Stomach (tissue), 9 donors: Measurements from ENCODE around the gene POLD2. TPM values are rescaled to one million over a fixed set of nuclear protein-coding genes. Genes with fewer than 3 reads are reported as not detected.

ENCODE experiments used
- DNase-seq, 2 donors: peaks; one replicate each; pipeline versions ENCODE4 v3.0.0 to v3.0.0-alpha.2; 2013 to 2019
- H3K27ac ChIP-seq, 5 donors: fragments of 200-600 bp in 4 of 5; sonication (generic) in 4 of 5; one replicate each; pipeline ENCODE4 v1.5.1; 2013 to 2019; ENCODE audit warnings: mild to moderate bottlenecking in 1 of 5, moderate library complexity in 1 of 5
- H3K27me3 ChIP-seq, 3 donors: fragments of 200-600 bp; sonication (generic); one replicate each; pipeline ENCODE4 v1.5.1; 2017 to 2019; ENCODE audit warnings: mixed run types in 1 of 3
- H3K36me3 ChIP-seq, 4 donors: fragments of 200-600 bp; sonication (generic); 1 replicate in 3 of 4; 2 replicates in 1 of 4; pipeline ENCODE4 v1.5.1; 2016 to 2019
- H3K4me1 ChIP-seq, 4 donors: fragments of 200-600 bp; sonication (generic); one replicate each; pipeline ENCODE4 v1.5.1; 2016 to 2019
- H3K4me3 ChIP-seq, 4 donors: fragments of 200-600 bp; sonication (generic) in 3 of 4; one replicate each; pipeline ENCODE4 v1.5.1; 2016 to 2019; ENCODE audit warnings: mild to moderate bottlenecking in 1 of 4
- H3K9me3 ChIP-seq, 4 donors: fragments of 200-600 bp; sonication (generic); one replicate each; pipeline ENCODE4 v1.5.1; 2016 to 2019
- EP300 ChIP-seq: sonication (generic); formaldehyde crosslinking; IDR thresholded peaks from one replicate; pipeline ENCODE4 v1.6.1; 2017; ENCODE audit warnings: antibody characterized with exemption
- POLR2A ChIP-seq, 4 donors: fragments of 450-650 bp; IDR thresholded peaks; one replicate each; pipeline ENCODE4 v1.6.1; 2016; ENCODE audit warnings: antibody characterized with exemption in 4 of 4, control low read depth in 2 of 4, mild to moderate bottlenecking in 1 of 4, moderate library complexity in 1 of 4
- POLR2AphosphoS5 ChIP-seq, 3 donors: sonication (generic); formaldehyde crosslinking; IDR thresholded peaks; one replicate each; pipeline ENCODE4 v1.6.1; 2016; ENCODE audit warnings: antibody characterized with exemption in 3 of 3
- WGBS, 5 donors: extraction: QIAGEN DNeasy Blood & Tissue Kit in 3 of 5; methylation state at CpG; one replicate each; pipeline versions ENCODE4 v1.1.5 to v1.1.7; 2013 to 2018; 5-methylcytosine and 5-hydroxymethylcytosine counted together
- intact Hi-C: fragments of 100-400 bp; cut with DNase I; formaldehyde crosslinking; loops from one replicate; pipeline ENCODE4 v1.15.1; 2023; ENCODE audit warnings: low total_unique reads
- polyA plus RNA-seq, 3 donors: library from polyadenylated mRNA; stranded (reverse); fragments of 200-250 nt; gene quantifications; one replicate each; pipeline ENCODE4 v1.2.3, GENCODE V29; 2013
- total RNA-seq, 5 donors: library from RNA; depleted of rRNA; stranded (reverse); fragments of >200 nt; gene quantifications; one replicate each; pipeline versions ENCODE4 v1.1.0 to v1.2.3, GENCODE V29; 2014 to 2016
- TF ChIP-seq, protein P1 (sequence below), 7 experiments: fragments of 450-650 bp in 4 of 7; fragments of 200-600 bp in 3 of 7; sonication (generic) in 3 of 7; IDR thresholded peaks; one replicate each; pipeline ENCODE4 v1.5.1; 2016 to 2019; ENCODE audit warnings: antibody characterized with exemption in 7 of 7, control low read depth in 2 of 7, mild to moderate bottlenecking in 1 of 7
- donor health status: healthy with polysubstance abuse.
- donor health status: Bipolar disorder and iron deficiency.
- donor health status: healthy.

POLD2 gene
- total and polyA plus RNA-seq, 8 donors, result 19.8 to 91.2 (median 62.3) TPM

DNA sequence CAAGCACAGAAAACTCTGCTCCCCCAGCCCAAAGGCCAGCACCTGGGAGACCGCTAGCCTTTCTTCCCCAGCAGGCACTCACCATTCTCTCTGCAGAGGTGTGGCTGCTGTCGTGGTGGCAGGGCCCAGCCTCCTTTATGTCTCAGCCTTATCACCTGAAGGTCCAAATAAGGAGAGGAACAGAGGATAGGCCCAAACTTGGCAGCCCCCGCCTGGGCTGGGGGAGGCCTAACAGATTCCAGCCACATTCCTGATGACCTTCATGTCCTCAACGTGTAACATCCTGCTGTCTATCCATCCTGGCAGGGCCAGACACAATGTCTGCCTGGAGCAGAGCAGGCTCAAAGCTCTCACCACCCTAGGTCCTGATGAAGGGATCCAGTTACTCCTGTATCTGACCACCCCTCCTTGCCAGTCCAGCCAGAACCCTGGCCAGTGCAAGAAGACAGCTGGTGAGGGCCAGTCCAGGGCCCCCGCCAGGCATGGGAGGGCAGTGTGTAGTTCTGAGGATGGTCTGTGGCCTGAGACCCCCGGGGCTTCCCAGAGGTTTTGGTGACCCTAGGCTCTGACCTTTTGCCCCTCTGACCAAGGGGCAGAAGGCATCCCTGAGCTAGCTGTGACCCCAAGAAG is 18.0 kb upstream of the POLD2 start, which contains the start of gene MYL7:
TSS of gene MYL7 (minus strand) at position 112 of the 630 bp plus-strand sequence. CDS start at position 85, 27 bp downstream.
- 60 to 88% (median 69%) methylated on average over 3 to 6 of the region's 6 CpGs for WGBS, 5 donors
- no peaks in the 10 kb centered on the region for H3K9me3 ChIP-seq
- H3K36me3 ChIP-seq, result no peaks in the 10 kb centered on the region
- DNase-seq, result no peak
- no peak within 1 kb of the TSS for H3K27ac ChIP-seq
- H3K4me3 ChIP-seq, result no peak within 1 kb of the TSS
- peaks cover 0 to 23% (median 14%) of the 10 kb centered on the region in 3 donors for H3K27me3 ChIP-seq
- peaks cover 13 to 16% (median 14%) of the 10 kb centered on the region in 4 donors for H3K4me1 ChIP-seq
- intact Hi-C loops, result no loop called here
- TF ChIP-seq, protein P1, sequence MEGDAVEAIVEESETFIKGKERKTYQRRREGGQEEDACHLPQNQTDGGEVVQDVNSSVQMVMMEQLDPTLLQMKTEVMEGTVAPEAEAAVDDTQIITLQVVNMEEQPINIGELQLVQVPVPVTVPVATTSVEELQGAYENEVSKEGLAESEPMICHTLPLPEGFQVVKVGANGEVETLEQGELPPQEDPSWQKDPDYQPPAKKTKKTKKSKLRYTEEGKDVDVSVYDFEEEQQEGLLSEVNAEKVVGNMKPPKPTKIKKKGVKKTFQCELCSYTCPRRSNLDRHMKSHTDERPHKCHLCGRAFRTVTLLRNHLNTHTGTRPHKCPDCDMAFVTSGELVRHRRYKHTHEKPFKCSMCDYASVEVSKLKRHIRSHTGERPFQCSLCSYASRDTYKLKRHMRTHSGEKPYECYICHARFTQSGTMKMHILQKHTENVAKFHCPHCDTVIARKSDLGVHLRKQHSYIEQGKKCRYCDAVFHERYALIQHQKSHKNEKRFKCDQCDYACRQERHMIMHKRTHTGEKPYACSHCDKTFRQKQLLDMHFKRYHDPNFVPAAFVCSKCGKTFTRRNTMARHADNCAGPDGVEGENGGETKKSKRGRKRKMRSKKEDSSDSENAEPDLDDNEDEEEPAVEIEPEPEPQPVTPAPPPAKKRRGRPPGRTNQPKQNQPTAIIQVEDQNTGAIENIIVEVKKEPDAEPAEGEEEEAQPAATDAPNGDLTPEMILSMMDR (IDR thresholded peaks at IDR 0.05), result no peak
- TF ChIP-seq EP300, result no peak
- no peak for TF ChIP-seq POLR2AphosphoS5 (IDR thresholded peaks at IDR 0.05)
- no peak for TF ChIP-seq POLR2A (IDR thresholded peaks at IDR 0.05)

DNA sequence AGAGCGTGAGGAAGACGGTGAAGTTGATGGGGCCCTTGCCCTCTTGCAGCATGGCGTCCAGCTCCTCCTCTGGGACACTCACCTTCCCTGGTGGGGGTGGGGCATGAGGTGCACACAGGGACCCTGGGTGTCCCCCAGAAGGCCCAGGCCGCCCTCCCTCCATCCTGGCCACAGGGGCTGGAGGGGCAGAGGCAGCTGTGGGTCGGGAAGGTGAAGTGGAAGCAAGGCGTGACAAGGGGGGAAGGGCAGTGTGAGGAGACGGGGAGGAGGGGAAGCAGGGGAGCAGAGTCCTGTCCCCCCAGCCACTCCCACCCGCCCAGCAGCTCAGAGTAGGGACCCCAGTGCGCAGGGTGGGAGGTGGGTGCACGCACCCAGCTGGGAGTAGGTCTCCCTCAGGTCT is 17.0 kb upstream of the POLD2 start:
- intact Hi-C loops, result no loop called here
- no peak for DNase-seq
- TF ChIP-seq, protein P1 (IDR thresholded peaks at IDR 0.05), result no peak
- TF ChIP-seq POLR2A (IDR thresholded peaks at IDR 0.05) (no peak), POLR2AphosphoS5 (IDR thresholded peaks at IDR 0.05) (no peak), EP300 (no peak)

DNA sequence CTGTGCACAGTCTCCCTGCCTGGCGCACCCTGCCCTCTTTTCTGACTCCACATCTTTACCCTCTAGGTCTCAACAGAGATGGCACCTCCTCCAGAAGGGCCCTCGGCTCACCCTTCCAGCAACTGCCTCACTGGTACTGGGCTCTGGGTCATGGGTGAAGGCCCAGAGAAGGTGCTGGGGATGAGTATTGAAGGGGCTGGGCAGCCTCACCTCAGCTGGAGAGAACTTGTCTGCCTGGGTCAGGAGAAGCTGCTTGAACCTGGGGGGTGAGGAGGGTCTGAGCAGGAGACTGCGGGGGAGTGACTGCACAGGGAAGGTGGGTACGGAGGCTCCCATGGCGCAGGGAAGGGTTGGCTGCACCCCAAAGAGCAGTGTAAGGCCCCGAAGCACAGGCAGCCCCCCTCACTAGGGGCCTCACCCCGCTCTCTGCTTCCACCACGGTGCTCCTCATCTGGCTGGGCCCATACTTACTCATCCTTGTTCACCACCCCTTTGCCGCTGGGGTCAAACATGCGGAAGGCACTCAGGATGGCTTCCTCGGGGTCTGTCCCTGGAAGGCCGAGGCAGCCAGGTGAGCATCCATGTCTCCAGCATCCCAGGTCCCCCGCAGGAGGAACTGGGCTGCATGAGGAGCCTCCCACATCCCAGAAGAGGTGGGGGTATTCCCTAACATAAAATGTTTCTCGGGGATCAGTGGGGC is 16.1 kb upstream of the POLD2 start:
- Histone ChIP-seq H3K4me1 (no peaks in the 10 kb centered on the region), H3K4me3 (no peak overlapping the region), H3K36me3 (no peaks in the 10 kb centered on the region), H3K9me3 (no peaks in the 10 kb centered on the region), H3K27ac (no peak overlapping the region), H3K27me3 (peaks cover 0 to 4% (median 0%) of the 10 kb centered on the region in 3 donors)
- DNase-seq, result no peak
- TF ChIP-seq POLR2AphosphoS5 (IDR thresholded peaks at IDR 0.05) (no peak), EP300 (no peak), POLR2A (IDR thresholded peaks at IDR 0.05) (no peak)
- TF ChIP-seq, protein P1 (IDR thresholded peaks at IDR 0.05), result no peak
- 82 to 94% (median 91%) methylated on average over 12 to 14 of the region's 14 CpGs for WGBS, 5 donors
- intact Hi-C loops, result no loop called here

More for the DNA sequence above, 17.0 kb upstream of the POLD2 start:
- Histone ChIP-seq H3K9me3 (no peaks in the 10 kb centered on the region), H3K4me1 (peaks cover 3 to 6% (median 4%) of the 10 kb centered on the region in 4 donors), H3K4me3 (no peak overlapping the region), H3K27me3 (peaks cover 0 to 13% (median 4%) of the 10 kb centered on the region in 3 donors), H3K27ac (no peak overlapping the region), H3K36me3 (no peaks in the 10 kb centered on the region)
- 79 to 89% (median 82%) methylated on average over 7 to 10 of the region's 10 CpGs for WGBS, 5 donors

DNA sequence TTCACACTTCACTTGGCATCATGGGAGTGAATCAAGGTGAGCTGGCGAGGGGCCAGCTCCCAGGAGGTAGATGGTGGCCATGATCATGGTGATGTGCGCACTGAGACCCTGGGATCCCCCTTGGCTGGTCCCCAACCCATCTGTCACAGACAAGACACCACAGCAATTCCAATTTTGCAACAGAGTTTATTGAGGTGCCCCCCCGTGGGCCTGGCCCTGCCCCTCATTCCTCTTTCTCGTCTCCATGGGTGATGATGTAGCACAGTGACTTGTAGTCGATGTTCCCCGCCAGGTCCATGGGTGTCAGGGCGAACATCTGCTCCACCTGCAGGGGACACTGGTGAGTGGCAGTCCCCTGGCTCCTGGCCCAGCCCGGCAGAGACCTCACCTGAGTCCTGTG is 15.3 kb upstream of the POLD2 start:
- TF ChIP-seq, protein P1 (IDR thresholded peaks at IDR 0.05), result no peak
- no peak for TF ChIP-seq EP300
- TF ChIP-seq POLR2A (IDR thresholded peaks at IDR 0.05), result no peak
- TF ChIP-seq POLR2AphosphoS5 (IDR thresholded peaks at IDR 0.05), result no peak
- DNase-seq, result no peak
- Histone ChIP-seq H3K27me3 (no peaks in the 10 kb centered on the region), H3K4me1 (no peaks in the 10 kb centered on the region), H3K27ac (no peak overlapping the region), H3K4me3 (no peak overlapping the region), H3K36me3 (no peaks in the 10 kb centered on the region), H3K9me3 (no peaks in the 10 kb centered on the region)
- intact Hi-C loops, result no loop called here
- WGBS, 5 donors, result 80 to 88% (median 81%) methylated on average over 8 of the region's 8 CpGs
